Rectal smooth muscle tissue (tissue), 1 donor: ENCODE data around the gene FOXL3.
"Not testable (repeated sequence)": the region's sequence is repeated elsewhere in the genome, so short reads cannot be mapped to it uniquely, and the experiment has no call there.

Source experiments
- H3K27ac ChIP-seq: one replicate; pipeline ENCODE4 v1.7.0; 2013; ENCODE audit warnings: low read depth, low read length, inconsistent platforms
- H3K27me3 ChIP-seq: one replicate; pipeline ENCODE4 v1.7.0; 2013; ENCODE audit warnings: low read length; ENCODE audit not compliant: control insufficient read depth, insufficient read depth
- H3K36me3 ChIP-seq: one replicate; pipeline ENCODE4 v1.7.0; 2013; ENCODE audit warnings: low read length; ENCODE audit not compliant: control insufficient read depth, insufficient read depth
- H3K4me1 ChIP-seq: one replicate; pipeline ENCODE4 v1.7.0; 2013; ENCODE audit warnings: low read length; ENCODE audit not compliant: control insufficient read depth, insufficient read depth
- H3K4me3 ChIP-seq: one replicate; pipeline ENCODE4 v1.7.0; 2013; ENCODE audit warnings: low read length
- H3K9ac ChIP-seq: one replicate; pipeline ENCODE4 v1.7.0; 2013; ENCODE audit warnings: low read length

FOXL3 gene

DNA sequence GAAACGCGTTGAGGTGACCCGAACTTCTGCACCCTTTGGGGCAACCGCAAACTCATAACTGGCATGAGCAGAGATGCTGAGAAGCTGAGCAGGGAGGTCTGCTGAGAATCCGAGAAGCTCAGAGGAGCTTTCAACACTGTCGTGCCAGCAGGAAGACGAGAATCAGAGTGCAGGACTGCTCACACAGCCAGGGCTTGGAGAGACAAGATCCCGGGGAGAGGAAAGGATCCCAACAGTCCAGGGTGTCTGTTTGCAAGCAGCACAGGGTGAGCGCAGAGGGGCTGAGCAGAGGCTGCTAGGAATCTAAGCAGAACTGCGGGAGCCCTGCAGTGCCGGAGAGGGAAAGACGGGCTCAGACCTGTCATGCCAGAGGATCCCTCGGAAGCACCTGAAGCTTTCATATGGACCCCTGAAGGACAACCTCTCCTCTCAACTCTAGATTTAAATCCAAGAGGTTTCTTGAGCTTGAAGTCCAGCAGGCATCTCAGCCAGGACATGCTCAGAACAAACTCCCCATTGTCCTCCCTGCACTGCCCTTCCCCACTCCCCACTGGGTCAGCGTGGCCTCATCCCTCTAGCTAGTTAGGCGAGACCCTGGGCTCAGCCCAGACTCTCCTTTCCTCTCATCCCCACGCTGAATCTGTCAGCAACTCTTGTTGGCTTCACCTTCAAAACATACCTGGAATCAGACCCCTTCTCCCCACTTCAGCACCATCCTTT lies 40.7 kb downstream of the FOXL3 start:
- no peaks in the 10 kb centered on the region for H3K27me3 ChIP-seq
- H3K27ac ChIP-seq, result no peak overlapping the region
- H3K36me3 ChIP-seq, result no peaks in the 10 kb centered on the region
- H3K4me3 ChIP-seq, result no peak overlapping the region
- H3K9ac ChIP-seq, result no peak overlapping the region
- peaks cover 6% of the 10 kb centered on the region for H3K4me1 ChIP-seq

DNA sequence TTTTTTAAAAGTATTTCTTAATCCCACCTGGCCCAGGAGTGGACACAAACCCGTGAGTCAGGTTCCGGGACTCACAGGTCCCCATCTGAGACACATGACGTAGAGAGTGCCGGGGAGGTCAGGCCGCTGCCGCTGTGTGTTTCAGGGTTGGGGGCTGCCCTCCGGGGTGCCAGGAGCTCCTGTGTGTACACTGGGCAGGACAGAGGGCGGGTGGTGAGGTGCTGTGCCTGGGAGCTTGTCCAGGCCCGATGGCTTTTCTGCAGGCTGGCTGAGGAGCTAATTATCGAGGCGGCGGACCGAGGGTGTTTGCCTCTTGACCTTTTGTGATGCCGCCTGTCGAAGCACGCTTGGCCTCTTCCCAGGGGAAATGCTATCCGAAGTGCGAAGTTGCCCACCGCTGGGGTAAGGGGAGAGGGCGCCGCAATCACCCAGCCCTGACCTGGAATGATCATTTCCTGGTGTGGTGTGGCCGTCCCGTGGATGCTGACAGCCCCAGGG lies 42.1 kb downstream of the FOXL3 start:
- H3K27me3 ChIP-seq, result no peaks in the 10 kb centered on the region
- H3K36me3 ChIP-seq, result no peaks in the 10 kb centered on the region
- H3K4me1 ChIP-seq, result peaks cover 6% of the 10 kb centered on the region
- no peak overlapping the region for H3K27ac ChIP-seq
- no peak overlapping the region for H3K4me3 ChIP-seq
- no peak overlapping the region for H3K9ac ChIP-seq

DNA sequence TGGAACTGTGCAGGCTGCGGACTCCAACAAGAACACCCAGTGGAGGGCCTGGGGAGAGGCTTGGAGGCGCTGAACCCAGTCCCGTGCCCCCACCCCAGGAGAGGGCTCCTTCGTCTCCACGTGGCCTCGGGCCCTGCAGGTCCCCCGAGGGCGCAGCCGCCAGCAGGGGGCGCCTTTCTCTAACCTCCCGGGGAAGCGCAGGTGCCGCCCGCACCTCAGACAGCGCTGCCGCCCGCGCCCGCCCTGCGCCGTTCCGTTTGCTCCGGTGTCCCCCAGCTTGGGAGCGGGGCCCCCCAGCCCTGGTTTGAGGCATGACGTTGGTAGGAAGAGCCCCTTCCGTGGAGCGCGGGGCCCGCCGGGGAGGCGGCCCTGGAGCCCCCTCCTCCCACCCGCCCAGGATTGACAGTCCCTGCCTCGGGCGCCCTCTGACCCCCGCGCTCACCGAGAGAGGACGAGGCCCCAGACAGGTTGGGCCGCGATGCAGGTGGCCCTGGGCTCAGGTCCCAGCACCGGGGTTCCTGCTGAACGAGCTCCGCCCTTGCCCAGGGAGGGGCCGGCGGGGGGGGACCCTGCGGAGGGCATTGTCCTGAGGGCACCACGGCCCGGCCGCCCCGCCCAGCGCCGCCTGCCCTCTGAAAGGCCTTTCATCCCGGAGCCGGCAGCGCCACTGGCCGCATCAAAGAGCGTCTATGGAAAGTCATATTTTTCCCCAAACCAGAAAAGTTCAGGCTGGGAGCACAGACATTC lies 42.8 kb downstream of the FOXL3 start:
- H3K4me1 ChIP-seq, result peaks cover 6% of the 10 kb centered on the region
- peak overlapping the region; percentile 29 for H3K4me3 ChIP-seq
- H3K9ac ChIP-seq, result no peak overlapping the region
- peak overlapping the region; percentile 33 for H3K27ac ChIP-seq
- H3K27me3 ChIP-seq, result no peaks in the 10 kb centered on the region
- no peaks in the 10 kb centered on the region for H3K36me3 ChIP-seq

DNA sequence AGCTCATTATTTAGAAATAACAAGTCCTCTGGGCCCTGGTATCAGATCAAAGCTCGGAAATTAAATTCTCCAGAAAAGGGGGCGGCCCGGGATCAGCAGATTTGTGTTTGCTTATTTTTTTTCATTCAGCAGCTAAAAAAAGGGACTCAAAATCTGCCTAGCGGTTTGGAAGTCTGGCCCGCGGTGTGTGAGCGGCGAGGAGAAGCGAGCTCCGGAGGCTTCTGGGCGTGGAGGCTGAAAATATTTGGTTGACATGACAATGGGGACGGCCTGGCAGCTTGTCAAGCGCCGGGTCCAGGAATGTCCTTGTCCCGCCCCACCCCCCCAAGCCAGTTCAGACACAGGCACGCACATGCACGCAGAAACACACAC lies 43.4 kb downstream of the FOXL3 start:
- Histone ChIP-seq H3K27me3 (no peaks in the 10 kb centered on the region), H3K27ac (no peak overlapping the region), H3K9ac (no peak overlapping the region)

DNA sequence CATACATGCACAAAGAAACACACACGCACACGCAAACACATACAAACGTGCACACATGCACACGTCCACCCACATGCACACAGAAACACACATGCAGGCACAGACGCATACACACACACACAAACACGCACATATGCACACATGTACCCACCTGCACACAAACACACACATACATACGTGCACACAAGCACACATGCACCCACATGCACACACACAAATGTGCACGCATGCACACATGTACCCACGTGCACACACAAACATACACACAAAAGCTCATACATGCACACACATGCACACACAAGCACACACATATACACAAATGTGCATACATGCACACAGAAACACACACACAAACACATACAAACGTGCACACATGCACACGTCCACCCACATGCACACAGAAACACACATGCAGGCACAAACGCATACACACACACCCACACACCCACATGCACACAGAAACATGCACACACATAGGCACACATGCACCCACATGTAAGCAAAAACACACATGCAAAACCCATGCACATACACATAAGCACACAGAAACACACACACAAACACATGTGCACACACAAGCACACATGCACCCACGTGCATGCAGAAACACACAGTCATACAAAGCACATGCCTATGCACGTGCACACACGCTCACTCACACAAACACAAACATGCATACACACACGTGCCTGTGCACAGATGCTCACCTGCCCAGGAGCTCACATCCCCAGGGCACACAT lies 44.8 kb downstream of the FOXL3 start:
- Histone ChIP-seq H3K4me1 (peaks cover 6% of the 10 kb centered on the region), H3K36me3 (no peaks in the 10 kb centered on the region), H3K4me3 (no peak overlapping the region), H3K27ac (no peak overlapping the region), H3K27me3 (peaks cover 3% of the 10 kb centered on the region), H3K9ac (no peak overlapping the region)

More for the DNA sequence above, 43.4 kb downstream of the FOXL3 start:
- Histone ChIP-seq H3K36me3 (no peaks in the 10 kb centered on the region), H3K4me1 (peaks cover 6% of the 10 kb centered on the region), H3K4me3 (no peak overlapping the region)

DNA sequence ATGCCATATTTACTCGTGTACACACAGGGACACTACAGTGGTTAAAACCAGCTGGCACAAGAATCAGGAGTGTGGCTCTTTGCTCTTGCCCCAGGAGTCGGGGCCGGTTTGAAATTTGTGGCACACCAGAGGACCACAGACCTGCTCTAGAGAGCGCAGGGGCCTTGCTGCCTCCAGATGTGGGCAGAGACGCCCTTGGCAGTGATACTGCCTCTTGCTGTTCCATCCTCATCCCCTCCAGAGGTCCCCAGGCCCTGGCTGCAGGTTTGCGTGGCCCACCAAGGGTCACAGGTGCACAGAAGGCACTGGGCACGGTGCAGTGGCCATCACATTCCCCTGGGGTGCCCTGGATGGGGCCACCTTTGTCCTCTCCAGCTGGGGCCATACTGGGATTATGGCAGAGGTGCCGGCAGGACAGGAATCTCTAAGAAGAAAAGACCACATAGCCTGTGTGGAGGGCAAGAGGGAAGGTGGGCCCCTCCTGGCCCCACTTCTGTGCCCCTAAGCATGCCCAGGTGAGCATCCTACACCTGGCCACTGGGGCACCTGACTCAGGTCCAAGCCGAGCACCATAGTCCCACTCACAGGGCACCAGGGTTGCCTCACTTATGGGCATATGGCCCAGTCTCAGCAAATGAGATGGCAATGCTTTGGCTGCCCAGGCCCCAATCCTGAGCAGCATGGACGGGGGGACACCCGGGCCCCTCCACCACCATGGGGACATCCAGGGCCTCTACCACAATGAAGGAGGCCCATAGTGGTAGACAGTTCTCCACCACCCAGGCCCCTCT lies 45.6 kb downstream of the FOXL3 start:
- no peak overlapping the region for H3K27ac ChIP-seq

DNA sequence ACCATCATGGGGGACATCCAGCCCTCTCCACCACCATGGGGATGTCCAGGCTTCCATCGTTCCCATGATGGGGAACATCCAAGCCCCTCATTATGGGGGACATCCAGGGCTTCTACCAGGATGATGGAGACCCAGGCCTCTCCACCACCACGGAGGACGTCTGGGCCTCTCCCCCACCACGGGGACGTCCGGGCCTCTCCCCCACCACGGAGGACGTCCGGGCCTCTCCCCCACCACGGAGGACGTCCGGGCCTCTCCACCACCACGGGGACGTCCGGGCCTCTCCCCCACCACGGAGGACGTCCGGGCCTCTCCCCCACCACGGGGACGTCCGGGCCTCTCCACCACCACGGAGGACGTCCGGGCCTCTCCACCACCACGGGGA lies 46.2 kb downstream of the FOXL3 start:
- not testable (repeated sequence) for H3K27me3 ChIP-seq, H3K9ac ChIP-seq, H3K36me3 ChIP-seq, H3K4me1 ChIP-seq, H3K27ac ChIP-seq, H3K4me3 ChIP-seq

More for the DNA sequence above, 45.6 kb downstream of the FOXL3 start:
- Histone ChIP-seq H3K36me3 (no peaks in the 10 kb centered on the region), H3K4me3 (no peak overlapping the region), H3K9ac (no peak overlapping the region), H3K4me1 (peaks cover 6% of the 10 kb centered on the region), H3K27me3 (peaks cover 3% of the 10 kb centered on the region)

DNA sequence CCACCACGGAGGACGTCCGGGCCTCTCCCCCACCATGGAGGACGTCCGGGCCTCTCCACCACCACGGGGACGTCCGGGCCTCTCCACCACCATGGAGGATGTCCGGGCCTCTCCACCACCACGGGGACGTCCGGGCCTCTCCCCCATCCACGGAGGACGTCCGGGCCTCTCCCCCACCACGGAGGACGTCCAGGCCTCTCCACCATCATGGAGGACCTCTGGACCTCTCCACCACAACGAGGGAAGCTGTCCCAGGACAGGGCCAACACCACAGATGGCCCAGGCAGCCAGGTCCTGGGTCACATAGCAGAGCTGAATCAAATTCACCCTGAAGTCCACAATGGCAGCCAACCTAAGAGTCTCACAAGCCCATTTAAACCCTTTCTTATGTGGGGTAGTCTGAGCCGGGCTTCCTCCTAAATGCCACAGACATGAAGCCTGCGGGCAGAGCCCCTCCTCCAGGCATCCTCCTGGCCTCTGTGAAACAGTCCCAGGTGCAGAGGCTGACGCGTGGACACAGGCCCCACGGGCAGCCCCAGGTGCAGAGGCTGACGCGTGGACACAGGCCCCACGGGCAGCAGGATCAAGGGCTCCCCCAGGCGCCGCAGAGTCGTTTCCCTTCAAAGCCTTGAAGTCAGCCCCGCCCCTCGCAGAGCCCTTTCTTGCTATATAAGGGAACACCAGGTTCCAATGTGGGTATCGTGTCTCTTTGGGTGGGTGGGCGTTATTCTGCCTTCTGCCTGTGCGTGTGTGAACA lies 47.0 kb downstream of the FOXL3 start:
- Histone ChIP-seq H3K27ac (no peak overlapping the region), H3K4me1 (peaks cover 6% of the 10 kb centered on the region), H3K27me3 (peaks cover 3% of the 10 kb centered on the region), H3K36me3 (no peaks in the 10 kb centered on the region), H3K4me3 (no peak overlapping the region), H3K9ac (no peak overlapping the region)

DNA sequence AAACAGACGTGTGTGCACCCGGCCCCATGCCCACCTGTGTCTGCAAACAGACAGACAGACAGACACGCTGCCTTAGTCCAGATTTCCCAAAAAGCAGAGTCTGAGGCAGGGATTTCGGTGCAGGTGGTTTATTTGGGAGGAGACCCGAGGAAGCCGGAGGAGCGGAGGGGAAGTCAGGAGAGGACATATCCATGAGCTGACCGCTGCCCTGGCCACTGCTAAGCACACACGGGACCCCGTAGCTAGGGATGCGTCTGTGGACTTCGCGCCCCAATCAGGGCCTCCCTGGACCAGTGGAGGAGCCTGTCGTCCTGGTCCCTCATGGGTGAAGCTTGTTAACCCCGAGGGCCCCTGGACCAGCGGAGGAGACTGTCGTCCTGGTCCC lies 47.6 kb downstream of the FOXL3 start:
- Histone ChIP-seq H3K9ac (no peak overlapping the region), H3K4me3 (no peak overlapping the region), H3K27me3 (peaks cover 3% of the 10 kb centered on the region), H3K36me3 (no peaks in the 10 kb centered on the region), H3K27ac (no peak overlapping the region), H3K4me1 (peaks cover 6% of the 10 kb centered on the region)

DNA sequence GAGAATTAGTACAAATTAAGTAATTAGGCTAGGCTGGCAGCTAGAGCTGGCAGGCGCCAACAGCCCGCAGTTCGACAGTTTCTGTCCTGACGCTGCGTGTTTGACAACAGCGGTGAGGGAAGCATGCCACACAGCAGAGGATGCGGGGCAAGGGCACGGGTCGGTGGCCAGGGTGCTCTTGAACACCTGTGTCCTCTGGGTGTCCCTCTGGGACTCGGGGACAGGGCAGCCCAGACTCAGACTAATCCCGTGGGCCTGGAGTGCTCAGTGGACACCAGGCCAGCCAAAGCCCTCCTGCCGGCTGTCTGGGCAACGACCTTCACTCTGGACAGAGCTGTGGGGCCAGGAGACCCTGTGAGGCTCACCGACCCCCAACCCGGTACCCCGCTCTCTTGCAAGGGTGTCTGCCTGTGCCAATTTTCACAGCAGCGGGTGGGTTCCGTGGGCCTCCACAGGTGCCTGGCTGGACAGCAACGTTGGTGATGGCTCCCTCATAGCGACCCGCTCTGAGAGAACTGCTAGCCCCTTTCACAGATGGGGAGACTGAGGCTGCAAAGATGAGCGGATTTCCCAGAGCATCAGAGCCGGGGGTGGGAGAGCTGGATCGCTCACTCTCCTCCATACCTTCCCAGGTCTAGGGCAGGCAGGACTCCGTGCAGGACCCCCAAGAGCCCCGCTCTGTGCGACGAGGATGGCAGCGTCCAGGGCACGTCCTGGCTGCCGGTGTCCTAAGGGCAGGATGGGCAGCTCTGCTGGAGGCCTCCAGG lies 48.5 kb downstream of the FOXL3 start:
- Histone ChIP-seq H3K4me1 (peaks cover 2% of the 10 kb centered on the region), H3K9ac (no peak overlapping the region), H3K27me3 (peaks cover 3% of the 10 kb centered on the region), H3K4me3 (no peak overlapping the region), H3K27ac (no peak overlapping the region), H3K36me3 (no peaks in the 10 kb centered on the region)

DNA sequence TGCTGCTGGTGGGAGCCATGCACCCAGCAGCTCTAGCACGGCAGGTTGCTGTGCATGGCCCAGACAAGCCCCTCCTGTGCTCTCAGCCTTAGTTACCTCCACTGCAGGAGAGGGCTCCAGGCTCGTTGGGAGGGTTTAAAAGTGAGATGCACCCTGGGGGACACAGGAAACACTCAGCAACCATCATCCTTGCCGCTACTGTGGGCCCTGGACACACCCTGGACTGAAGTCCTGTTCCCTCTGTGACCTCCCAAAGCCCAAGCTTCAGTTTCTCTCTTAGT lies 49.0 kb downstream of the FOXL3 start:
- Histone ChIP-seq H3K4me1 (no peaks in the 10 kb centered on the region), H3K27me3 (peaks cover 3% of the 10 kb centered on the region), H3K36me3 (no peaks in the 10 kb centered on the region), H3K9ac (no peak overlapping the region), H3K27ac (no peak overlapping the region), H3K4me3 (no peak overlapping the region)
